HL-60/S4 treated with phorbol 12-myristate 13-acetate at 8.2 ng/mL for 4 days and 3 days (cell line): ENCODE results near the gene ARMH3.

Source experiments
- in situ Hi-C: fragments of 300-500 bp; cut with MboI; formaldehyde crosslinking; loops from 2 replicates; pipeline ENCODE4 v1.15.0; 2022; ENCODE audit warnings: low sequenced_read_pairs

ARMH3 gene

GRCh38 chr10:101816376-101816775 is 239.6 kb downstream of the ARMH3 start:
- in situ Hi-C loops: no loop called here

GRCh38 chr10:101814466-101815071 is 241.4 kb downstream of the ARMH3 start:
- in situ Hi-C loops: no loop called here

- in situ Hi-C loops: no loop called here
Measured at GRCh38 chr10:101812606-101813005, 243.4 kb downstream of the ARMH3 start.

GRCh38 chr10:101807158-101807557 is 248.8 kb downstream of the ARMH3 start:
- in situ Hi-C loops: no loop called here

- in situ Hi-C loops: no loop called here
Measured at GRCh38 chr10:101803511-101803910, 252.5 kb downstream of the ARMH3 start.

- in situ Hi-C loops: no loop called here
Measured at GRCh38 chr10:101797403-101798059, 258.4 kb downstream of the ARMH3 start.
